Transverse colon (tissue), 4 donors: ENCODE data around the gene B3GAT2.

Source experiments
- EP300 ChIP-seq: sonication (generic); formaldehyde crosslinking; IDR thresholded peaks from one replicate; pipeline ENCODE4 v1.6.1; 2017; ENCODE audit warnings: antibody characterized with exemption, low read depth
- POLR2A ChIP-seq: fragments of 450-650 bp; IDR thresholded peaks from one replicate; pipeline ENCODE4 v1.6.1; 2016; ENCODE audit warnings: antibody characterized with exemption, mild to moderate bottlenecking, moderate library complexity
- POLR2AphosphoS5 ChIP-seq, 3 donors: sonication (generic); formaldehyde crosslinking; IDR thresholded peaks; one replicate each; pipeline ENCODE4 v1.6.1; 2016; ENCODE audit warnings: antibody characterized with exemption in 3 of 3
- TF ChIP-seq, protein P1 (sequence below), 5 experiments: fragments of 200-600 bp in 3 of 5; fragments of 450-650 bp in 2 of 5; sonication (generic) in 3 of 5; IDR thresholded peaks; 1 replicate in 2 of 5; 2 replicates in 3 of 5; pipeline ENCODE4 v1.5.1; 2016 to 2017; ENCODE audit warnings: antibody characterized with exemption in 5 of 5, inconsistent platforms in 3 of 5, mild to moderate bottlenecking in 2 of 5, moderate library complexity in 1 of 5

DNA sequence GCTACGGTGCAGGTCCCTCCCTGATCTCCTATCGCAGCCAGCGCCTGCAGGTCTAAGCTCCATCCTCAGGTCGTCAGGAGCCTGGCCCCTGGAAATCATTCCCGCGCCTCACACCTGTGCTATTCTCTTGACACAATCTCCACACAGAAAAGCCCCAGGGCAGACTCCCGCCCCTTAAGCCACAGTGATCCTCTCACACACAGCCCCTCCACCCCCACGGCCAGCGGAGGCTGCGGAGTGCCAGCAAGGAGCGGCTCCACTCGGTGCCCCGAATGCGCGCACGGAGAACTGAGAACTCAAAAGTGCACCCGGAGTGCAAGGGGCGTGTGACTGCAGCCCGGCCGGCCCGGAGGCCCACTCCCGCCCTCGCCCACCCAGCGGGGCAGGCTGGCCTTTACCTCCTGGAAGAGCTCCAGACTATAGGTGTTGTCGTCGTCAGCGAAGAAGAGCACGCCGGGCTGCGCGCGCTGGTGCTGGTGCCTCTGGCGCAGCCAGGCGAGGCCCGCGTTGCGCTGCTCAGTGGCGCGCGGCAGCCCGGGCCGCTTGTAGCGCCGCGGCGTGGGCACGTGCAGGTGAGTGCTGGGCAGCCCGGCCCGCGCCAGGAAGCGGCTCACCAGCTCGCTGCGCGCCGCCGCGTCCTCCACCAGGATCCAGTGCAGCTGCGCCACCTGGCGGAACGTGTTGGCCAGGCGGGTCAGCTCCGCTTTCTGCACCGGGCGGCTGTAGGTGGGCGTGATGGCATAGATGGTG is 1.2 kb downstream of the B3GAT2 start:
- TF ChIP-seq, protein P1, sequence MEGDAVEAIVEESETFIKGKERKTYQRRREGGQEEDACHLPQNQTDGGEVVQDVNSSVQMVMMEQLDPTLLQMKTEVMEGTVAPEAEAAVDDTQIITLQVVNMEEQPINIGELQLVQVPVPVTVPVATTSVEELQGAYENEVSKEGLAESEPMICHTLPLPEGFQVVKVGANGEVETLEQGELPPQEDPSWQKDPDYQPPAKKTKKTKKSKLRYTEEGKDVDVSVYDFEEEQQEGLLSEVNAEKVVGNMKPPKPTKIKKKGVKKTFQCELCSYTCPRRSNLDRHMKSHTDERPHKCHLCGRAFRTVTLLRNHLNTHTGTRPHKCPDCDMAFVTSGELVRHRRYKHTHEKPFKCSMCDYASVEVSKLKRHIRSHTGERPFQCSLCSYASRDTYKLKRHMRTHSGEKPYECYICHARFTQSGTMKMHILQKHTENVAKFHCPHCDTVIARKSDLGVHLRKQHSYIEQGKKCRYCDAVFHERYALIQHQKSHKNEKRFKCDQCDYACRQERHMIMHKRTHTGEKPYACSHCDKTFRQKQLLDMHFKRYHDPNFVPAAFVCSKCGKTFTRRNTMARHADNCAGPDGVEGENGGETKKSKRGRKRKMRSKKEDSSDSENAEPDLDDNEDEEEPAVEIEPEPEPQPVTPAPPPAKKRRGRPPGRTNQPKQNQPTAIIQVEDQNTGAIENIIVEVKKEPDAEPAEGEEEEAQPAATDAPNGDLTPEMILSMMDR (IDR thresholded peaks at IDR 0.05): peak; percentile 66 to 87 (median 83)
- TF ChIP-seq POLR2A (no peak), EP300 (no peak), POLR2AphosphoS5 (IDR thresholded peaks at IDR 0.05) (no peak)
